Mucosa of descending colon (tissue), 3 donors: ENCODE results near the gene SPRR1A. TPM values are rescaled to one million over a fixed set of nuclear protein-coding genes. Genes with fewer than 3 reads are reported as not detected.

Source experiments
- ATAC-seq: fragments of 200-7000 bp; cut with Tn5 transposase; one replicate; pipeline ENCODE4 v1.9.1; 2020; ENCODE audit warnings: mild to moderate bottlenecking, moderate library complexity
- DNase-seq, 3 donors: peaks; one replicate each; pipeline ENCODE4 v3.0.0-alpha.2; 2020
- H3K36me3 ChIP-seq: fragments of 200-600 bp; one replicate; pipeline ENCODE4 v1.8.0; 2021; ENCODE audit warnings: low read depth, mild to moderate bottlenecking
- H3K4me1 ChIP-seq: fragments of 200-600 bp; one replicate; pipeline ENCODE4 v1.8.0; 2021; ENCODE audit warnings: low read depth, mild to moderate bottlenecking
- H3K4me3 ChIP-seq: fragments of 200-600 bp; one replicate; pipeline ENCODE4 v1.8.0; 2021; ENCODE audit warnings: mild to moderate bottlenecking
- H3K9me3 ChIP-seq: fragments of 200-600 bp; one replicate; pipeline ENCODE4 v1.8.0; 2021; ENCODE audit warnings: mild to moderate bottlenecking
- intact Hi-C, 2 donors: fragments of 100-400 bp; cut with DNase I in 1 of 2; cut with micrococcal nuclease in 1 of 2; formaldehyde crosslinking; loops; one replicate each; pipeline versions ENCODE4 v1.11.0 to v1.11.1; 2022; cut with DNase I, micrococcal nuclease
- long read RNA-seq, 2 donors: library from polyadenylated mRNA; unstranded; transcript quantifications; one replicate each; pipeline ENCODE4 v2.0.0, GENCODE V29; 2019 to 2021
- total RNA-seq, 3 donors: library from RNA; stranded (reverse); fragmentation: NEBNext Ultra II Directional in 2 of 3; extraction: Animal tissue kit (Norgen Biotek cat#: 25700) in 2 of 3; gene quantifications; one replicate each; pipeline versions ENCODE4 v1.2.1 to v1.2.4, GENCODE V29; 2021 to 2023
- TF ChIP-seq, protein P1 (sequence below): fragments of 200-600 bp; IDR thresholded peaks from one replicate; pipeline ENCODE4 v1.8.0; 2022; ENCODE audit warnings: antibody characterized with exemption, mild to moderate bottlenecking
- donor health status: DM: no; HTN: no; CAD: no; lungs with moderate emphysema.
- donor health status: DM: no; HTN: no; CAD: no.
- donor health status: DM: no; HTN: yes; CAD: no.

SPRR1A gene, protein sequence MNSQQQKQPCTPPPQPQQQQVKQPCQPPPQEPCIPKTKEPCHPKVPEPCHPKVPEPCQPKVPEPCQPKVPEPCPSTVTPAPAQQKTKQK
- not detected for total RNA-seq
- long read RNA-seq, donor 1, result 0 reads
- long read RNA-seq, donor 2, result 0 reads

DNA sequence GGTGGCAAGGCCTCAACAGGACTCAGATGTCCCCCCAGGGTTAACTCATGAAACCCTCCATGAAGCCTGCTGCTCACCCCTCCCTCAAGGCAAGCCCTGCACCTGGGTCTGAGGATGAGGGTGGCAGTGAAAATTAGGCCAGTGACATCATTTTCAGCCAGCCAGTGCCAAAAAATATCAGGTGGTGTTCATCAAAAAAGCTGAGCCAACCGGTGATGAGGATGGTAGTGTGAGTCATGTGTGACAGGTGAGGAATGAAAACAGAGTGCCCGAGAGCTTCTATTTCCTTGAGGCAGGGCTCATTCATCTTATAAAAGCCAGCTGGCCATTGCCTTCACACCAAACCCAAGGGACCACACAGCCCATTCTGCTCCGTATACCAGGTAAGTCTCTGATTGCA, at the start of gene SPRR1A:
Gene SPRR1A, plus strand, starts transcription at position 339 of the 400 bp plus-strand sequence. CDS start 1,150 bp downstream, outside the sequence.
- H3K36me3 ChIP-seq, result no peaks in the 10 kb centered on the region
- H3K4me1 ChIP-seq, result no peaks in the 10 kb centered on the region
- ATAC-seq (no peak), DNase-seq (no peak)
- TF ChIP-seq, protein P1, sequence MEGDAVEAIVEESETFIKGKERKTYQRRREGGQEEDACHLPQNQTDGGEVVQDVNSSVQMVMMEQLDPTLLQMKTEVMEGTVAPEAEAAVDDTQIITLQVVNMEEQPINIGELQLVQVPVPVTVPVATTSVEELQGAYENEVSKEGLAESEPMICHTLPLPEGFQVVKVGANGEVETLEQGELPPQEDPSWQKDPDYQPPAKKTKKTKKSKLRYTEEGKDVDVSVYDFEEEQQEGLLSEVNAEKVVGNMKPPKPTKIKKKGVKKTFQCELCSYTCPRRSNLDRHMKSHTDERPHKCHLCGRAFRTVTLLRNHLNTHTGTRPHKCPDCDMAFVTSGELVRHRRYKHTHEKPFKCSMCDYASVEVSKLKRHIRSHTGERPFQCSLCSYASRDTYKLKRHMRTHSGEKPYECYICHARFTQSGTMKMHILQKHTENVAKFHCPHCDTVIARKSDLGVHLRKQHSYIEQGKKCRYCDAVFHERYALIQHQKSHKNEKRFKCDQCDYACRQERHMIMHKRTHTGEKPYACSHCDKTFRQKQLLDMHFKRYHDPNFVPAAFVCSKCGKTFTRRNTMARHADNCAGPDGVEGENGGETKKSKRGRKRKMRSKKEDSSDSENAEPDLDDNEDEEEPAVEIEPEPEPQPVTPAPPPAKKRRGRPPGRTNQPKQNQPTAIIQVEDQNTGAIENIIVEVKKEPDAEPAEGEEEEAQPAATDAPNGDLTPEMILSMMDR, result no peak
- no peak within 1 kb of the TSS for H3K4me3 ChIP-seq
- intact Hi-C loops, result no loop called here
- no peaks in the 10 kb centered on the region for H3K9me3 ChIP-seq

GRCh38 chr1:152940614-152941013, 43.3 kb upstream of the SPRR1A start:
- Histone ChIP-seq H3K9me3 (no peaks in the 10 kb centered on the region), H3K4me3 (no peak overlapping the region), H3K4me1 (no peaks in the 10 kb centered on the region), H3K36me3 (no peaks in the 10 kb centered on the region)
- ATAC-seq (no peak), DNase-seq (no peak)
- TF ChIP-seq, protein P1, result no peak
- intact Hi-C loops, result no loop called here

DNA sequence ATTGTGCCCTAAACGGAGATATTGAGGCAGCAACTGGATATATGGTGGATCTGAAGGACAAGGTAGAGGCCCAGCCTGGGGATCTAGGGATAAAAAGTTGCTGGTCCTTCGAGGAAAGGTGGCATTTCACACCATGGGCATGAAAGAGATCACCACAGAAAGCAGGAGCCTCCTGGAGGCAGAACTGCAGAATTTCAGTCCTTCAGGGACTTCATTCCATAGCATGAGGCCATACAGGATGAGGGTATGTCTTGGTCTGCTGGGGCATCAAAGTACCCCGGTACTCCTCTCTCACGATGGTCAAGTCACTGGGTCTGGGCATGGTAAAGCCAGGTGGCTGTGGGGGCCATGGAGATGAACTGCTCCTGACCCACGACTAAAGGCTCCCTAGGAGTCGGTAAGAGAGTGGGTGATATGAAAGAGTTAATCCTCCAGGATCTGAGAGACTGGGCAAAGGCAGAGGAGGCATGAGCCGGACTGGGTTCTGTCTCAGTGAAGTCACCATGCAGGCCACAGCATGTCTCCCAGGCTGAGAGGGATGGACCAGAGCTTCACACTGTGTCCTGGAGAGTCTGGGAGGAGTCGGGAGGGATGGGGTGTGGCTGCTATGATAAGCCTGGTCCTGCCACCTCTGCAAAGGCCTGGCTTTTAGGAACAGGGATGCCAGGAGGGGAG, 42.7 kb upstream of the SPRR1A start:
- TF ChIP-seq, protein P1, result no peak
- H3K4me3 ChIP-seq, result no peak overlapping the region
- DNase-seq (no peak), ATAC-seq (no peak)
- H3K4me1 ChIP-seq, result no peaks in the 10 kb centered on the region
- intact Hi-C loops, result no loop called here
- H3K9me3 ChIP-seq, result no peaks in the 10 kb centered on the region
- H3K36me3 ChIP-seq, result no peaks in the 10 kb centered on the region

DNA sequence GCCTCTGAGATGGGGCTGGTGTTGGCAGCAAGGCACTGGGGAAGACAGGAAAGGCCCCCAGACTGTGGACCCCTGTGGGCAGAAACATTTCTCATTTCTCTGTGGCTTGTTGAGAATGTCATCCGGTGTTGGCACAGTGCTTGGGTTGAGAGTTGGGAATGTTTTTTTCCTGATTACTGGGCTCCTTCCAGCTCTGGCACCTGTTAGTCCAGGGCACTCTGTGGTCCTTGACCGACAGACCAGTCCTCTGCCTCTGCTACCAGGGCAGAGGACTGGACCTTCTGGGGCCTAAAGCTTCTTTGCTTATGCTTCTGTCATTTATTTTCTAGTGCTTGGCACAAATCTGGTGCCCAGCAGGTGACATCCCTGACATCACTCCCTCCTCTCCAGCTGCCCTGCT, 41.7 kb upstream of the SPRR1A start:
- no peak for DNase-seq
- H3K36me3 ChIP-seq, result no peaks in the 10 kb centered on the region

DNA sequence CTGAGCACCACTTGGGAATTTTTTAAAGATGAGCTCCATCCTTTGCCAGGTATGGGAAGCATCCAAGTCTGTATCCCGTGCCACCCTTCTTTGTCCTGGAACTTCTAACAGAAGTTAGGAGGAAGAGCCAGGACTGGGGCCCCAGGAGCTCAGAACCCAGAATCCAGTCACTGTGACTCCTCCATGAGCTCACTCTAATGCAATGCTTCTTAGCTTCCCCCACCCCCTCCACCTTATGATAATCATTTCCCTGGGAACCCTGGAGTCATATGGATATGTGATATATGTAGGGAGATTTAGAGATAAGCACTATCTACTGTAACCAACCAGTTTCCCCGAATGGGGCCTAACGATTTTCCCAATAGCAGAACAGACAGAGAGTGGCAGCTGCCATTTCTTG, 37.6 kb upstream of the SPRR1A start:
- no peak for ATAC-seq
- no peaks in the 10 kb centered on the region for H3K36me3 ChIP-seq
- TF ChIP-seq, protein P1, result no peak
- intact Hi-C loops, result no loop called here
- H3K9me3 ChIP-seq, result no peaks in the 10 kb centered on the region
- H3K4me1 ChIP-seq, result no peaks in the 10 kb centered on the region
- no peak for DNase-seq
- H3K4me3 ChIP-seq, result no peak overlapping the region

More for the DNA sequence above, 41.7 kb upstream of the SPRR1A start:
- ATAC-seq, result no peak
- no peaks in the 10 kb centered on the region for H3K4me1 ChIP-seq
- no peak overlapping the region for H3K4me3 ChIP-seq
- H3K9me3 ChIP-seq, result no peaks in the 10 kb centered on the region
- intact Hi-C loops, result no loop called here
- TF ChIP-seq, protein P1, result no peak
